Germinal center (tissue), 1 donor: ENCODE measurements around the gene HSPA4L.

Experiments used
- DNase-seq: peaks from one replicate; pipeline ENCODE4 v3.0.0; 2012; ENCODE audit warnings: mixed read lengths, low spot score

The HSPA4L gene

GRCh38 chr4:127782275-127783025, at the start of gene HSPA4L:
TSS of gene HSPA4L (plus strand) at chr4:127782322. CDS start at chr4:127782551, 229 bp downstream.
- DNase-seq, result peak; percentile 30

DNA sequence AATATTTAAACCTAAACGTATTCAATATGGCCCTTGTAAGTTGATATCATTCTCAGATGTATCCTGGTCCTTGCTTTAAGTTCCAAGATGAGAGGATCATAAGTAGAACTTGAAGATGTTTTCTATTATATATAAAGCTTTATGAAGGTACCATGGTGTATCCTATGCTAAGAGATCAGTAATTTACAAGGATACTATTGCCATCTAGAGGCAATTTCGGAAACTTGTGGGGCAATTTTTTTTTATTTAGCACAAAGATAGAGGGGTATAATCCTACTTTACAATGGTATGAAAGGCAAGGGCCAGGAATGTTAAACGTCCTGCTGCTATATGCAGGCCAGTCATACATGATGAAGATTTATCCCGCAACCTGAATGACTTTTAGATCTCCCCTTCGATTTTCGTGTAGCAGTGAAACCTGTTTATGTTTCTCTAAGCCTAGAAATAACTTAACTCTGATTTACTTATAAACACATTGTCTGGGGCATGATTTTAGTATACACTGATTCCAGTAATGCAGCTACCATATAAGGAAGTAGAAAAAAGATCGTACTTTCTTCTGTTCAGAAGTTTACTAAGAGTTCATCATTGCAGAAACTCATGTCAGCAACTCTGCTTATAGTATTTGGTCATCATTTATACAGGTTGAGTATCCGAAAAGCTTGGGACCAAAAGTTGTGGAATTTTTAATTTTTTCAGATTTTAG, 49.3 kb upstream of the HSPA4L start:
- DNase-seq, result peak; percentile 8

GRCh38 chr4:127734976-127735375, 47.1 kb upstream of the HSPA4L start:
- no peak for DNase-seq

DNA sequence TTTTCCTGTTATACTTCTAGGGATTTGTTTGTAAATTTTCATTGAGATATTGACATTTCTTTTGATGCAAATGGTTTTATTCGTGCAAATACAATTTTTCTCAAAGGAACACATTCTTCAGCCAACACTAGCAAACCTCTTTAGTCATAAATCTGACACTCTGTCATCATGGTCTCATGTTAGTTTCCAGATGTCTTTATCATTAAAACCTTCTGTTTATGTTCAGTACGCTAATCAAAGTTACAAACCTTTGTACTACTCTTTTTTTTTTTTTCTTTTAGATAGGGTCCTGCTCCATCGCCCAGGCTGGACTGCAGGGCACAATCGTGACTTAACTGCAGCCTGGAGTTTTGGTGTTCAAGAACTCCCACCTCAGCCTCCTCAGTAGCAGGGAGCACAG, 44.8 kb upstream of the HSPA4L start:
- no peak for DNase-seq

DNA sequence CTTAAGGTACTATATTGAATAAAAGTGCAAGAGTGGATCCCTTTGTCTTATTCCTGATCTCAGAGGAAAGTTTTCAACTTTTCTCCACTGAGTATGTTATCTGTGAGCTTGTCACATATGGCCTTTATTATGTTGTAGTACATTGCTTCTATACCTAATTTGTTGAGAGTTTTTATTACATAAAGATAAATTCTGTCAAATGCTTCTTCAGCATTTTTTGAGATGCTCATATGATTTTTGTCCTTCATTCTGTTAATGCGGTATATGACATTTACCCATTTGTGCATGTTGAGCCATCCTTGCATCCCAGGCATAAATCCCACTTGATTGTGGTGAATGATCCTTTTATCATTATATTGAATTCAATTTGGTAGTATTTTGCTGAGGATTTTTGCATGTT, 40.9 kb upstream of the HSPA4L start:
- DNase-seq, result no peak

- no peak for DNase-seq
Observed at GRCh38 chr4:127747883-127748282, 34.2 kb upstream of the HSPA4L start.

DNA sequence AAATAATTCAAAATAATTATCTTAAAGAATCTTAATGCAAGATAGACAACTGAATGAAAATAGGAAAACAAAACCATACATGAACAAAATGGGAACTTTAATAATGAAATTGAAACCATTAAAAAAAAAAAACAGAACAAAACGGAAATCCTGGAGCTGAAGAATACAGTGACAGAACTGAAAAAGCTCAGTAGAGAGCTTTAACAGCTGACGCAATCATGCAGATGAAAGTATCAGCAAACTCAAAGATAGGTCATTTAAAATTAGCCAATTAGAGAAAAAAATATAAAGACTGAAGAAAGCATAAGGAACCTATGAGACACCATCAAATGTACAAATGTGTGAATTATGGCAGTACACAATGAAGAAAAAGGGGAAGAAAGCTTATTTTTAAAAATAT, 33.2 kb upstream of the HSPA4L start:
- DNase-seq, result no peak

GRCh38 chr4:127756906-127757305, 25.2 kb upstream of the HSPA4L start:
- no peak for DNase-seq

GRCh38 chr4:127759228-127759820, 22.8 kb upstream of the HSPA4L start:
- DNase-seq, result no peak

DNA sequence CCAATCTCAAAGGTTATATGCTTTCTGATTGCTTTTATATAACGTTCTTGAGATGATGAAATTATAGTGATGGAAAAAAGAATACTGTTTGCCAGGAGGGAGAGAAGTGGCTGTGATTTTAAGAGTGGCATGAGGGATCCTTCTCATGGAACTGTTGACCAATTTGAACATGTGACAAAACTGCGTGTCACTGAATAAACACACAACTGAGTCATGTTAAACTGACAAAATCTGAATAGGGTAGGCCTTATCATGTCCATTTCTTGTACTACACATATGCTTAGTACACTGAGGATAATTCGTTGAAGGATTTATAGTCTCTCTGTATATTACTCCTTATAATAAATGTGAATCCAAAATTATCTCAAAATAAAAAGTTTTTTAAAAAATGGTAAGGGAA, 22.2 kb upstream of the HSPA4L start:
- no peak for DNase-seq

GRCh38 chr4:127771535-127772275, 10.4 kb upstream of the HSPA4L start:
- DNase-seq, result no peak

DNA sequence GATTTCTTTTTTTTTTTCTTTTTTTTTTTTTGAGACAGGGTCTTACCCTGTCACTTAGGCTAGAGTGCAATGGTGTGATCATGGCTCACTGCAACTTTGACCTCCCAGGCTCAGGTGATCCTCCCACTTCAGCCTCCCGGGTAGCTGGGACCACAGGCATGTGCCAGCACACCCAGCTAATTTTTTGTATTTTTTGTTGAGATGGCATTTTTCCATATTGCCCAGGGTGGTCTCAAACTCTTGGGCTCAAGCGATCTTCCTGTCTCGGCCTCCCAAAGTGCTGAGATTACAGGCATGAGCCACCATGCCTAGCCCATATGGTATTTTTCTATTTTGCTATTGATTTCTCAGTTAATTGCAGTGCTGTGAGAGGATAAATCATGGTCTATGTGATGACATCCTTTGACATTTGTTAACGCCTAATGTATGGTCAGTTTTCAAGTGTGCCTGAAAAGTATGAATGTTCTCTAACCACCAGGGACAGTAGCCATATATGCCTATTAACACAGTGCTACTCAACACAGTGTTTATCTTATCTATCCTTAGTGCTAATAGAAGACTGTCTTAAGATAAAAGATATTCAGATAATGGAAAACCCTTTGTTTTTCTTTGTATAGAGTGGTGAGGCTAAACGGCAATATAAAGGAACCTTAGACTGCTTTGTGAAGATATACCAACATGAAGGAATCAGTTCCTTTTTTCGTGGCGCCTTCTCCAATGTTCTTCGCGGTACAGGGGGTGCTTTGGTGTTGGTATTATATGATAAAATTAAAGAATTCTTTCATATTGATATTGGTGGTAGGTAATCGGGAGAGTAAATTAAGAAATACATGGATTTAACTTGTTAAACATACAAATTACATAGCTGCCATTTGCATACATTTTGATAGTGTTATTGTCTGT, 9.1 kb upstream of the HSPA4L start:
- no peak for DNase-seq

GRCh38 chr4:127775843-127776242, 6.3 kb upstream of the HSPA4L start:
- no peak for DNase-seq

- DNase-seq, result no peak
Observed at GRCh38 chr4:127776620-127777019, 5.5 kb upstream of the HSPA4L start.

GRCh38 chr4:127777487-127777886, 4.6 kb upstream of the HSPA4L start:
- no peak for DNase-seq

DNA sequence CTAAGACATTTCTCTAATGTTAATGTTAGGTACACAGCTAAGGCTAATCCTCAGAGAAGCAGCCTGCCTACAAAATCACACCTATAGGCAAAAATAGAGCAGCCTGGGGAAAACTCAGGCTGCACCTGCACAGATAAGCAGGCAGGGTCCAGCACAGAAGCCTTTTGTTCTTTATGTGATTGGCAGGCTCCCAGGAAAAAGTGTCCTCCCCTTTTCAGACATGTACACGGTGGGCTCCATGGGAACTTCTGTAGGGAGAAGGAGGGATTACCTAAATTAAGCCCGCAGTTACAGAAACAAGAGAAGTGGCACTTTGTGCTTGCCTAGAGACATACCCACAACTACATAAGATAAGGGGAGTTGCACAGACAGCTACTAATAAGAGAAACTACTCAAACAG, 4.0 kb upstream of the HSPA4L start:
- DNase-seq, result no peak

GRCh38 chr4:127780598-127780997, 1.5 kb upstream of the HSPA4L start:
- no peak for DNase-seq

DNA sequence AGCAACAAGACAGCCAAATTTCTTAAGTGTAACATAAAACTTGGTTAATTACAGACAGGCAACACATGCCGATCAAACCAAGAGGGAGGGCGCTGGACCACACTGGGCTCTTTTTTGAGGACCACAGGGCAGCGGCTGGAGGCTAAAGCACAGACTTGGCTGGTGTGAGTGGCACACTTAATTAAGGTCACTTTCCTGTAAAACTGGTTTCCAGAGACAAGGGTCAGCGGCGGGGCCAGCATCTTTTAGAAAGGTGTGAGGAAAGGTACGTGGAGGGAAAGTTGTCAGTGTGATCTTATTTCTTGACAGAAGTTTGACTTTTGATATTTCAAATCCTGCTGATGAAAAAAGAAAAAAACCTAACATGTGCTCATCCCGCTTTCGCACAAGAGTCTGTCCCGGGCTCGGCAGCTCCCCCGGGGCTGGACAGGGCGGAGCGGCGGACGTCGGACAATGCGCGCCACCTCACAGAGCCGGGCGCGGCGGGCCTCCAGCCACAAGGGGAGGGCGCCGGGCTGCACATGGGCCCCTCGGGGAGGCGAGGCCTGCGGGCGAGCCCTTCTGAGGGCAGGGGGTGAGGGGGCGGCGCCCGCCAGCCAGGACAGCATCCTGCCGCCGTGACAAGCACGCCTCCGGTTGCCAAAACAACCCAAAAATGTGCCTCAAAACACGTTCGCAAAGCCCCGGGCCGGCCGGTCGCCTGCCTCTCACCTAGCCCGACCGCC, 660 bp upstream of the HSPA4L start:
- DNase-seq, result no peak

GRCh38 chr4:127782025-127782274, 172 bp upstream of the HSPA4L start:
- peak; percentile 80 for DNase-seq

GRCh38 chr4:127783026-127783769, 1.1 kb downstream of the HSPA4L start:
- peak; percentile 13 for DNase-seq
